Inferior parietal cortex (tissue), 1 donor: ENCODE measurements around the gene CACNG5.
"Not testable (repeated sequence)": the region's sequence is repeated elsewhere in the genome, so short reads cannot be mapped to it uniquely, and the experiment has no call there.

Experiments used
- DNase-seq: peaks from one replicate; pipeline ENCODE4 v3.0.0-alpha.2; 2016; ENCODE audit errors: extremely low spot score

CACNG5 gene

DNA sequence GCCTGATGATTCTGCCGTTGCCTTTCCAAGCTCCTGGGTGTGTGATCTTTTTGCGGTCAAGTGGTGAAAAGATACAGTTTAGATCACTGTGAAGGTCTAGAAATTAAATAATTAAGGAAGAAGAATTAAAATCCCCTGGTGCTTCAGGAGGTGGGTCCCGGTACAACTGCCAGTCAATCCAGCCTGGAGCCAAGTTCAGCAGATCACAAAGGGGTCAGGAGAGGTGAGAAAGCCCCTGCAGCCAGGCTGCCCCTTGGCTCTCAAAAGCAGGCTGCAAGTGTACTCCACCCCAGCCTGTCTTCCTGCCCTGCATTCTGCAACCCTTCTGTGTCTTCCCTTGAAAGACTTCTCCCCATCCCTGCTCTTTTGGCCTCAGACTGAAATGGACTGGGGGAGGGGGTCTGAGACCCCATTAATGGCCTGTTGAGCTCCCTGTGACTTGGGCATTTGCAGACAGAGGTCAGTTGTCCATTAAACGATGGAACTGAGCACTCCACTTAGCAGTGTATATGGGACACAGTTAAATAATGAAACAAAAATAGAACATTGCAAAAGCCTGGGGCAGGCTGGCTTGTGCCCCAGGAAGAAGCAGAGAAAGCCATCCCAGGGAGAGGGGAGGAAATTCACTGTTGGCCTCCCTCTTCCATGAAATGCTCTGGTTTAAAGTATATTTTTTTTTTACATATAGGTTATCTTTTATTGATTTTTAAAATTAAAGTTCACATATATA lies 15.1 kb downstream of the CACNG5 start:
- DNase-seq: no peak

DNA sequence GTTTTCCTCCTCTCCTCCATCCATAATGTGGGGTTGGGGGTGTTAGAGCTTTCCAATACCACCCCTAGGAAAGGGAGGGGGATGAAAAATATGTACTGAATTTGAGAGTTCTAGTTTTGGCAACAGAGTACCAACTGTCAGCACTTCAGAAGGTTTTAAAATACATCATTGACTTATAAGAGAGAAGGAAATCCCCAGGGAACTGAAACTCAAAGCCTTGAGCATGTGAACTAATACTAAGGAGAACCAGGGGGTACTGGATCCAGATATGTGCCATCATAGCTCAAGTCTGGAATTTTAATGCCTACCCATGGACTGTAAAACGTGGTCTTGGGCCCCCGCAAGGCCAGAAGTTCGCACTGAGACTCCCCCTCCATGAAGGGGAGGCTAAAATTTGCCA lies 15.8 kb downstream of the CACNG5 start:
- no peak for DNase-seq

DNA sequence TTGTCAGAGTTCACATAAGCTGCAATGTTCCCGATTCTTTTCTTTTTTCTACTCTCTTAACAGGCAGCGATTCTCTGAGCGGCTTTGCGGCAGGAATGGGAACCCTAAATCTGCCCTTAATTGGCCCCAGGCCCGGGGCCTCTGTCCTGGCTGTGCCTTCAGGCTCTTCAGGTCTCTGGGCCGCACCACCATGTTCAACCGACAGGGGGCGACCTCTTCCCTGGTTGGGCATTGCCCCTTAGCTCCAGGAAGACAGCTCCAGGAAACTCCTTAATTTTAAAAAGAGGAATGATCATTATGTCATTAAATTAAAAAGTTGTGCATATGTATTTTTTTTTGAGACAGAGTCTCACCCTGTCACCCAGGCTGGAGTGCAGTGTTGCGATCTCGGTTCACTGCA lies 20.3 kb downstream of the CACNG5 start:
- no peak for DNase-seq

DNA sequence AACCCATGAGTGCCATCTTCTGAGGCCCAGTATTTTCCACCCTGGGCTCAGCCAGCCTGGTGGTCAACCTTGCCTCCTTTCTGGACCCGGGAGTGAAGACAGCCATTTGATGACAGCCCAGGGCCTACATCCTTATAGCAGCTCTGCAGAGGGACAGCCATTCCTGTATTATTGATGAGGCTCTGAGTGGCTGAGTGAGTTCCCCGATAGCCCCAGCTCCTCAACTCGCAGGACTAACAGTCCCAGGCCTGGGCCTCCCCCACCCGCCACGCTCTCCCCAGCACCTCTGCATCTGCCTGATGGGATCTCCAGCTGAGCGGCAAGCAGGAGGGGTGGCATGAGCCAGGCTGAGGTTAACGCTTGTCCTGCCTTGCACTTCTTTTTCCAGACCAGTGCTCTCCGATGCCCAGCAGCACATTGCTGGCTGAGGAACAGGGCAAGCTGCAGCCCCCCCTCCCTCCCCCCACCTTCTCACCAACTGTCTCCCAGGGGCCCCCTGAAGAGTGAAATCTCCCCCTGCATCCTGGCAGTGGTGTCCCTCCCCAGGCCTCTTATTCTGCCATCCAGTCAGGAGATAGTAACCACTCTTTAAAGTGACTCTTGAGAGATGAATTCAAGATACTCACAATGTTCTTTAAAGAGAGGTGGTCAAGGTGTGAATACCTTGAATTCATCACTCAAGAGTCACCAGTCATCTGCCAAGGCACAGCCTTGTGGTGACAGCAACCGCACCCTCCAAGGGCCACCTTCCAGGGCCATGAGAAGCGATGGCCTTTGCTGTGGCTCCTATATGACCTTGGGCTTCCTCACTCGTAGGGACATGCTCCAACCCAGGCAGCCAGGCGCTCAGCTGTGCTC lies 23.5 kb downstream of the CACNG5 start:
- DNase-seq: no peak

DNA sequence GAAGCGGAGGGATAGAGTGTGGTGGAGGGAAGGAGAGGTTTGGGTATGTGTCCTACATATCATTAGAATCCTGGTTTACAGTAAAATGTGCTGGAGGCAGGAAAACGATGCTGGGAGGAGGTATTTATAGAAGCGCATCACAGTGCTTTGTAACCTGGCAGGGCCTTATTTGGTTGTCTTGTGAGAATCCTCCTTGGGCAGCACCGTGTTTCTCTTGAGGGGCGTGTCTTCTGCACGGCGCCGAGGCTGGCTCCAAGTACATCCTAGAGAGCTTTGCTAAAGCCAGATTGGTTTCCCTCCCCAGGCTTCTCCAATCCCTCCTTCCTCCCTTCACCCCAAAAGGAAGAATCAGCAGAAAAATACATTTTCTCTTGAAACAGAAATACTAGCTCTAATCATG lies 24.4 kb downstream of the CACNG5 start:
- DNase-seq: no peak

DNA sequence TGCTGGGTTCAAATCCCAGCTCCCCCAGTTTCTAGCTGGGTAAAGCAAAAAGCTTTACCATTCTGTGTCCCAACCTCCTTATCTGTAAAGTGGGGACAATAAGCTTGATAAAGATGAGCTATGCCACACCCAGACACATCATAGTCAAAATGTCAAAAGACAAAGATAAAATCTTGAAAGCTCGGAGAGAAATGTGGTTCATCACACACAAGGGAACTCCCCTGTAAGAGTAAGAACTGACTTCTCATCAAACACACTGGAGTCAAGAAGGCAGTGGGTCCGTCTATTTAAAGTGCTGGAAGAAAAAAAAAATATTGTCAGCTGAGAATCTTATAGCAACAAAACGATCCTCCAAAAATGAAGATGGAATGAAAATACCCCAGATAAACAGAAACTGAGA lies 25.3 kb downstream of the CACNG5 start:
- DNase-seq: no peak

DNA sequence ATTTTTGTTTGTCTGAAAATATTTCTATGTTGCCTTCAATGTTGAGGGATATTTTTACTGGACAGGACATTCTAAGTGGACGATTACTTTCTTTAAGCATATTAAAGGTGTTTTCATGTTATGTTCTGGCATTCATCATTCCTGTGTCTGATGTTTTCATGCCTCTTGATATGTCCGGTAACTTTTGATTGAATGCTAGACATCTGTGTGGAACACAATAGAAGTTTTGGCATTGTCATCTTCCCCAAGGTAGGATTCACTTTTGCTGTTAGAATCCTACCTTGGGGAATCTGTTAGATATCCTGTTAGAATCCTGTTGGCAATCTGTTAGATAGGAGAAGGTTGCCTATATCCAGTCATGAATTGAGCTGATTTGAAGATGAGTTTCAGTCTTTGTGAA lies 28.9 kb downstream of the CACNG5 start:
- no peak for DNase-seq

DNA sequence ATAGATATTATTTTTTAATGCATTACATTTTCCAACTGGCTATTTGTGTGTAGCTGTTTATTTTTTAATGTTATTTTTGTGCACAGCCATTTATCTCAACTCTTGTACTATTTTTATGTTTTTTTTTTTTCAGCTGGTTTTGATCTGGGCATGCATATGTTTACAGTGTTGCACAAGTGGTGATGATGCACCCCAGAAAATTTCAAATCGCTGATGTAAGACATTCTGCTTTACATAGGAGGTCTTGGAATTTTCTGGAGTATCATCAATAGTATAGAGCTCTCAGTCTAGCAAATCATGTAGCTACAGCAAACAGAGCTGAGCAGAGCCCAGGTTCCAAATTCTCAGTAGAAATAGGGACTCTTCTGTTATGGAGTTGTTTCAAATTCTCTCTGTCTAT lies 30.2 kb downstream of the CACNG5 start:
- no peak for DNase-seq

DNA sequence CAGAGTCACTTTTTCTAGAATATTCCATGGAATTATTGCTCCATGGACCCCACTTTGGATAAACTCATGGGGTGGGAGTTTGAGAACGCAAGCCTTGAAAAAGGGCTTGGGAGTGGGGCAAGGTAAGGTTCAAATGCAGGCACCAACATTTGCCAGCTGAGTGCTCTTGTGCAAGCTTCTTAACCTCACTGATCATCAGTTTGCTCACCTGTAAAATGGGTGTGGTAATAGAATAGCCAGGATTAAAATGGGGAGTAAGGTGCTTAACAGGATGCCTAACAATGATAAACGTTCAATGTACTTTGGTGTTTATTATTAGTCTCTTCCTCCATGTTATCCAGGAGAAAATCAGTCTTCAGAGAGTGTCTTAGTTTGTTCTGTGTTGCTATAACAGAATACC lies 39.0 kb downstream of the CACNG5 start:
- DNase-seq: no peak

DNA sequence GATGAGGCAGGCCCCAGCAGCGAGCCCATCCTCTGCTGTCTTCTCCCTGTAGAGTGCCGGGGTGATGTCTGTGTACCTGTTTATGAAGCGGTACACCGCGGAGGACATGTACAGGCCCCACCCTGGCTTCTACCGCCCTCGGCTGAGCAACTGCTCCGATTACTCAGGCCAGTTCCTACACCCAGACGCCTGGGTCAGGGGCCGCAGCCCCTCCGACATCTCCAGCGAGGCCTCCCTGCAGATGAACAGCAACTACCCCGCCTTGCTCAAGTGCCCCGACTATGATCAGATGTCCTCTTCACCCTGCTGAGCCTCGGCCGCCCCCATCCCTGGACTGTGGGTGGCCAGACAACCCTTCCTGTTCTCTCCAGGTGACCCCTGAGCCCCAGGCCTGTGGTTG lies 50.0 kb downstream of the CACNG5 start:
- no peak for DNase-seq

DNA sequence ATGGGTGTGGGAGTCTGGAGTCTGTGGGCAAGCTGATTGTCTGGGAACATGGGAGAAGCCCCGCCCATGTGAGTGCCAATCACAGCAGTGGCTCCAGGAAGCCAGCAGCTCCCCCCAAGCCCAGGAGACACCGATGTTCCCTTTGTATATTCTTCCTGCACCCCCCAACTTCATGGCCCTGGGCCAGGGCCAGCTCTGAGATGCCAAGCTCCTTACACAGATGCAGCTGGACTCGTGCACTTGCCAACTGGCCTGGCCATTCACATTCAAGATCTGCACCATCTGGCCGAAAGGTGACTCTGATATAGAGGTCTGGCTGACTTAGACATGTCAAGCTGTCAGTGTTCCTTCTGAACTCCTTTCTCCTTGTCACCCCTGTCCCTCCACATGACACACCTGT lies 50.5 kb downstream of the CACNG5 start:
- DNase-seq: no peak

DNA sequence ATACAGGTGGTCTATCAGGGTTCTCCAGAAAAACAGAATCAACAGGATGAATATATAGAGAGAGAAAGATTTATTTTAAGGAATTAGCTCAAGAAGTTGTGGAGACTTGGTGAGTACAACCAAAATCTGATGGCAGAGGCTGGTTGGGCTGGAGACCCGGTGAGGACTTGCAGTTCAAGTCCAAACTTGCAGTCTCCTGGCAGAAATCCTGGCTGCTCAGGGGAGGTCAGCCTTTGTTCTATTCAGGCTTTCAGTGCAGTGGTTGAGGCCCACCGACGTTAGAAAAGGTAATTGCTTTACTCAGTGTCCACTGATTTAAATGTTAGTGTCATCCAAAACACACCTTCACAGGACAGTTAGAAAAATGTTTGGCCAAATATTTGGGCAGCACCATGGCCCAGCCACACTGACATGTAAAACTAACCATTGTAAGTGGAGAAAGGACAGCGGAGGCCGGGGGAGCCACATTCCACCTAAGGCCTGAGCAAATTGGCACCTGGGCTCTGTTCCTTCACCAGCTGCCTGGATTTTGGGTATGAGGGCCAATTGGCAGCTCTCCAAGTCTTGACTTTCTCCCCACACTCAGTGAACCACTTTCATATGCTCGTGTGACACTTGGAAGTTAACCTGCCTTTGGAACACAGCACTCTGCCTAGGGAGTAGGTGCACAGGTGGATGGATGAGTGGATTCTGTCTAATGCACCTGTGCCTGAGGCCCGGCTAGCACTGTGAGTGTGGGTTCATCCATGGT lies 54.7 kb downstream of the CACNG5 start:
- no peak for DNase-seq

DNA sequence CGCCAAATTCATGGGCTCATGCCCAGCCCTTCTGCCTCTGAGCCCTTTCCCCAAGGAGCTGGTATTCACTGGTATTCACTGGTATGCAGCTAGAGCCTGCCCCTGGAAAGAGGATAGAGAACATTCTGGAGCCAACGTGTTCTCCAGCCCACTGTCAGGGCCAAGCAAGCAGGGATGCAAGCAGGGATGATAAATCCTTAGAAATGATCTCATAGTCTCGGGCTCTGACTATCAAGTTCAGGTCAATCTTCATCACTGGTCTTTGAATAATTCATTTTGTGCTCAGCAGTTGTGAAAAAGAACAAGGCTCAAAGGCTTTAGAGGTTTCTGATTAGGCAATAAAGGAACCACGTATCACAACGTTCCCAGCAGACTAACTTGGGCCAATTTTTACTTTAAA lies 57.3 kb downstream of the CACNG5 start:
- no peak for DNase-seq

DNA sequence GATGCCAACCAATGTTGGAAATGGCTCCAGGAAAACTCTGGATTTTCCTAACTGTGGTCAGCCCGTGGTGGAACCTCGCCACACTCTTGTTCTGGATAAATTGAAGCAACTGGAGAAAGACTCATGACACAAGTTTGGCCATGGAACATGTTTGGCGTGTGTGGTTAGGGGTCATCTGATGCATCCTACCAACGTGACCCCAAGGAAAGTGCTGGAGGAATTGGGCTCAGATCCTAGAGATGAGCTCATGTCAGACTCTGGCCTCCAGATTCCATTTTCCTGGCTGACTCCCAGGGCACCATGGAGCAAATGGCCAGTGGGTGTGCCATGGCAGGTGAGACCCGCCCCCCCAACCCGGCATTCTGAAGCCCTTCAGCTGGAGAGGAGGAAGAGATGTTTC lies 58.5 kb downstream of the CACNG5 start:
- no peak for DNase-seq

DNA sequence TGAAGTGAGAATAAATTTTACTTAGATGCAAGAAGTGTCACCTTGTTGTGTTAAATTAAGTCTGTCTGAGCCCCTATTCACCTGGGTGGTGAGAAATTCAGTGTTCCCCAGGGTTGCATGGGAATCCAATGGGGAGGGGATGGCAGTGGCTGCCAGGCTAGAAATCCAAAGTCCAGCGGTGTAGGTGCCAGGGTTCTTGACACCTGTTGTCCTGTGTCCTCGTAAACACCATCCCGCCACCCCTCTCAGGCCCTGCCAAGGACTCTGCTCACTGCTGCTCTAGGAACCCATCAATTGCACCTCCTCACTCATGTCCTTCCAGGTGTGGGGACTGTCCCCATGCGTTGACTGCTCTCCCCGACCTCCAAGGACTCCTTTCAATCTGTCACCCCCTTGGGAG lies 58.9 kb downstream of the CACNG5 start:
- DNase-seq: no peak

DNA sequence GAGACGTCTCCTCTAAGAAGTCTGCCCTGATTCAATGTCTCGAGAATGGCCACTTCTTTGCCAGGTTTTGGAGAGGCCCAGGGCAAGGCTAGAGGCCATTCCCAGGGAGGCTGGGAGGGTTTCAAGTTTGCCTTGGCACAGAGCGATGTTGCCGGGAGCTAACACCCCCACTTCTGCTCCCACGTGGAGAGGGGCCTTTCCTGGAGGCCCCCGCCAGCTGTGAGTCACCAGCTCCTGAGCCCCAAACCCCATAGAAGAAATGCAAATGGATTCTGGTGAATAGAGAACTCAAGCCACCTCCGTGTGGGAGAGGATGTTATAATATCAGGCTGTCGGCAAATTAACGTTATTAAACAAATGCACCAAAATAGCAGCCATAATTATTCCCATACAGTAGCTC lies 62.2 kb downstream of the CACNG5 start:
- DNase-seq: no peak

DNA sequence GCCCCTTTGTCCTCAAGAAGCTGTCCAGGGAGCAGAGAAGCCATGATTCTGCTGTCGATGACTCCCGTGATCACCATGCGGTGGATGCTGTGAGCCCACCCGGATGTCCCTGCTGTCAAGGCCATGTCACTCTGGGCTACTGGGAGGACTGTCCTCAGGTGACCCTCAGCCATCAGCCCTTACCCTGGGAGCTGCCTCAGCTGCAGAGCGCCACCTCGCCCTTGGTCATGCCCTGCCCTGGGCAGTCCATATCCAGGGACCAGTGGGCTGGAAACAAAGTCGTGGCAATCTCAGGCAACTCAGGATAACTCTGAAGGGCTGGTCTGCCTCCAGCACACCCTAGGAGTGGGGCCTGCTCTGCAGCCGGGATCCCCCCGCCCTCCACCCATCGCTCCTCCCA lies 63.6 kb downstream of the CACNG5 start:
- no peak for DNase-seq

DNA sequence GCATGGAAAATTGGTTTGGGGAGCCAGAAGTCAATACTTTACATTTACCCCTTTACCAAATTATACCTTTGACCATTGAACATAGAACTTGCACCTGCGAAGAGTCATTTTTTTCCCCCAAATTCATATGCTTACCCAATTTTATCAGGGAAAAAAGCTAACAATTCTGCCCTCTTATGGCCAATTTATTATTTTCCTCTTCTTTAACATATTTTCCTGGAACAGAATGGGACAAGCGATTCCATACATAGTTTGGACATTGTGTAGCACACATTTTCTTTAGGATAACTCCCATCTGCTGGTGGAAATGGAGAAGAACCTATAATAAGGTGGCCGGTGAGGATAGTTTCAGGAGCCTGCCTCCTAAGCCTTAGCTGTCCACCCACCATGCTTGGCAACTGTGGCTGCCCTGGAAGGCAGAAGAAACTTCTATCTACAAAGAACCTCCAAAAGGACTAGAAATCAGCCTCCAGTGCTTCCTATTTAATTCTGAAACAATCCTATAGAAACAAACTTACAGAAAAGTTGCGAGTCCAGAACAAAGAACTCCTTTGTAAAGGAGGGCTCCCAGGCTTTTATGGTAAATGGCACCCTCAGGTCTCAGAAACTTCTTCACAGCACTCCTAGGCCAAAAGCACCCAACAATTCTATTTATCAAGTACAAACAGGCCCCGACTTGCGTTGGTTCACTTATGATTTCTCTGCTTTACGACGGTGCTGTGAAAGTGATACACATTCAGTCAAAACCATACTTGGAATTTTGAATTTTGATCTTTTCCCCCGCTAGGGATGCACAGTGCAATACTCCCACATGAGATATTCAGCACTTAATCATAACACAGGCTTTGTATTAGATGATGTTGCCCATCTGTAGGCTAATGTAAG lies 65.5 kb downstream of the CACNG5 start:
- peak; percentile 71 for DNase-seq

DNA sequence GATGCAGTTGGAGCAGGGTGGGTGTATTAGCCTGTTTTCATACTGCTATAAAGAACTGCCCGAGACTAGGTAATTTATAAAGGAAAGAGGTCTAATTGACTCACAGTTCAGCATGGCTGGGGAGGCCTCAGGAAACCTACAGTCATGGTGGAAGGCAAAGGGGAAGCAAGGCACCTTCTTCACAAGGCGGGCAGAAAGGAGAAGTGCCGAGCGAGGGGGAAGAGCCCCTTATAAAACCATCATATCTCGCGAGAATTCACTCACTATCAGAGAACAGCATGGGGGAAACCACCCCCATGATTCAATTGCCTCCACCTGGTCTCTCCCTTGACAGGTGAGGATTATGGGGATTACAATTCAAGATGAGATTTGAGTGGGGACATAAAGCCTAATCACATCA lies 68.4 kb downstream of the CACNG5 start:
- not testable (repeated sequence) for DNase-seq

DNA sequence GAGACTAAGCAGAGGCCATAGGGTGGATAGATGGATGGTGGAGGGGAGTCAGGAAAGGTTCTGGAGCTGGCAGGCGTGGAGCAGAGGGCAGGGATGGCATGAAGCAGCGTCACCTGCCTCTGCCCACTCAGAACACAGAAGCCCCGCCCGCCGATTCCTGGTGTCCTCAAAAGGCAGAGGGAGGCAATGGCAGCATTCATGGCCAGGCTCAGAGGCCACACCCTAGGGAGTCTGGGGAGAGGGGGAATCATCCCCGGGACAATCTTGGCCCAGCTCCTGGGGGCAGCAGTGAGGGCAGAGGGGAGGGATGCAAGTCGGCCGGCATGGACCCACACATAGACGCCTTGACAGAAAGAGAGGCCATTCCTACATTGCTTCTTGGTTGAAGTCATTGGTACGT lies 68.9 kb downstream of the CACNG5 start:
- no peak for DNase-seq

DNA sequence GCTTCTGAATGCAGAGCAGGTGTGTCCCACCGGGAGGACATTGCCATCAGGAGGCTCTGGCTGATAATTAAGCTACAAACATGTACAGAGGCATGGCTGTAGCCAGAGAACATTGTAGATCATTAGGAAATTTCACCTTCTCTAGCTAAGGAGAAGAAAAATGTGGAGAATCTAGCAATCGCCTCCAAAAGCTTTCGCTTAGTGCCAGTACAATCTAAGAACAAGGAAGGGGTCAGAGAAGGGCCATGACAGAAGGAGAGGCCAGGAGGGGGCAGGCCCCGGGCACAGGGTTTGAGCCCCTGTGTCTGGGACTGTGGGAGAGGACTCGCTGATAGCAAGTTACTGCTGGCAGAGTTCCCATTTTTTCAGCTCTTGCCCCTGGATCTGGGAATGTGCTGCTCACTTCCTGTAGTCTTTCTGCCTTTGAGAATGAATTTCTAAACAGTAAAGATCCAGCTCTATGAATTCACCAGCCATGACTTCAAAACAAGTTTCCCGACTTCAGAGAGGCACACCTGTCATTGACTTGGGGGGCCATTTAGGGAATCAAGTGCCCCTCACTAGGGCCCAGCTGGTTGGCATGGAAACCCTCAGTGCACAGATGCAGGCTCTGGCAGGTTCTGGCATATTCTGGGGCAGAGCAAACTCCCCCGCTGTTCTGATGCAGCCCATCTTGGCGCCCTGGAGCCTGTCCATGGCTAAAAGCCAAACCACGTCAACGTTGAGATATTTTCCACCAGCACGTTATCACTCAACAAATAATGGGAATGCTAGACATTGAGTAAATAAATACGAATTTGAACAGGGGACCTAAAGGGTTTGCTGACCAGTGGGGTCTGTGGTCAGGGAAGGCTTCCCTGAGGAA lies 70.1 kb downstream of the CACNG5 start:
- DNase-seq: no peak
